OCI-LY1 (cell line): Measurements from ENCODE around the gene ARFGAP3.

Experiments
- H2AFZ ChIP-seq: fragments of 200-600 bp; sonication (generic), shearing (Covaris generic); 2 replicates; pipeline ENCODE4 v1.6.0; 2014; ENCODE audit warnings: antibody characterized with exemption, mild to moderate bottlenecking, low read length
- H3F3A ChIP-seq: fragments of 200-600 bp; sonication (generic), shearing (Covaris generic); 2 replicates; pipeline ENCODE4 v1.6.0; 2014; ENCODE audit warnings: mild to moderate bottlenecking, antibody characterized with exemption, low read length, moderate library complexity; ENCODE audit not compliant: insufficient read depth
- H3K27ac ChIP-seq: fragments of 200-600 bp; sonication (generic); 2 replicates; pipeline ENCODE4 v1.5.1; 2014; ENCODE audit warnings: low read length, mixed run types, mild to moderate bottlenecking, low read depth; ENCODE audit not compliant: poor library complexity, severe bottlenecking
- H3K27me3 ChIP-seq: fragments of 200-600 bp; sonication (generic); 2 replicates; pipeline ENCODE4 v1.6.0; 2014; ENCODE audit warnings: antibody characterized with exemption, mild to moderate bottlenecking, low read length, moderate library complexity; ENCODE audit not compliant: insufficient read depth
- H3K36me3 ChIP-seq: fragments of 200-600 bp; sonication (generic); 2 replicates; pipeline ENCODE4 v1.6.1; 2014; ENCODE audit warnings: mild to moderate bottlenecking, antibody characterized with exemption, low read length, moderate library complexity, mixed read lengths; ENCODE audit not compliant: insufficient read depth
- H3K4me1 ChIP-seq: fragments of 200-600 bp; sonication (generic); 2 replicates; pipeline ENCODE4 v1.5.1; 2014; ENCODE audit warnings: mild to moderate bottlenecking, low read length, moderate library complexity; ENCODE audit not compliant: insufficient read depth, severe bottlenecking
- H3K4me2 ChIP-seq: fragments of 200-600 bp; sonication (generic), shearing (Covaris generic); 2 replicates; pipeline ENCODE4 v1.6.1; 2014; ENCODE audit warnings: low read length
- H3K4me3 ChIP-seq: fragments of 200-600 bp; sonication (generic); 2 replicates; pipeline ENCODE4 v1.5.1; 2014; ENCODE audit warnings: low read length, low read depth, mild to moderate bottlenecking, mixed read lengths; ENCODE audit not compliant: poor library complexity, severe bottlenecking
- H3K79me2 ChIP-seq: fragments of 200-600 bp; shearing (Covaris generic); 2 replicates; pipeline ENCODE4 v1.6.1; 2016; ENCODE audit warnings: mixed run types, low read length, mixed read lengths; ENCODE audit not compliant: insufficient read depth
- H3K9ac ChIP-seq: fragments of 200-600 bp; sonication (generic), shearing (Covaris generic); 2 replicates; pipeline ENCODE4 v1.6.1; 2014; ENCODE audit warnings: mild to moderate bottlenecking, low read length, mixed read lengths
- H3K9me2 ChIP-seq: fragments of 200-600 bp; sonication (generic), shearing (Covaris generic); 2 replicates; pipeline ENCODE4 v1.6.1; 2014; ENCODE audit warnings: low read depth, mild to moderate bottlenecking, low read length, mixed read lengths
- H3K9me3 ChIP-seq: fragments of 200-600 bp; shearing (Covaris generic); 2 replicates; pipeline ENCODE4 v1.6.1; 2014; ENCODE audit warnings: low read length, mixed read lengths
- H4K20me1 ChIP-seq: fragments of 200-600 bp; sonication (generic), shearing (Covaris generic); 2 replicates; pipeline ENCODE4 v1.6.0; 2016; ENCODE audit warnings: mild to moderate bottlenecking, low read length; ENCODE audit not compliant: insufficient read depth
- EZH2 ChIP-seq: fragments of 200-600 bp; sonication (generic), shearing (Covaris generic); IDR thresholded peaks from 2 replicates; pipeline ENCODE4 v1.8.0; 2017; ENCODE audit warnings: borderline replicate concordance, mixed run types, mild to moderate bottlenecking, antibody characterized with exemption, low read length, moderate library complexity, mixed read lengths
- TF ChIP-seq, protein P1 (sequence below): fragments of 200-600 bp; sonication (generic), shearing (Covaris generic); IDR thresholded peaks from 2 replicates; pipeline ENCODE4 v1.5.1; 2017; ENCODE audit warnings: mild to moderate bottlenecking, antibody characterized with exemption, low read length, moderate library complexity, mixed read lengths

The ARFGAP3 gene

DNA sequence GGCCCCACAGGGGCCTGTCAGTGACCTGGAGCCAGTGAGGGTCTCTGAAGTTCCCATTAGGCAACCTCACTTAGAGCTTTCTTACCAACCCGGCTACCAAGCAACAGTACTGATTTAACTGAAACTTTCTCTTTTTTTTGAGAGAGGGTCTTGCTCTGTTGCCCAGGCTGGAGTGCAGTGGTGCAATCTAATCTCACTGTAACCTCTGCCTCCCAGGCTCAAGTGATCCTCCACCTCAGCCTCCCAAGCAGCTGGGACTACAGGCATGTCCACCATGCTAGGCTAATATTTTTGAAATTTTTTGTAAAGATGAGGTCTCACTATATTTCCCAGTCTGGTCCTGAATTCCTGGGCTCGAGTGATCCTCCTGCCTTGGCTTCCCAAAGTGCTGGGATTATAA lies 42.5 kb downstream of the ARFGAP3 start:
- Histone ChIP-seq H3K9ac (no peak overlapping the region), H3K36me3 (no peaks in the 10 kb centered on the region), H3K27ac (no peak overlapping the region)

GRCh38 chr22:42814215-42814614 lies 42.9 kb downstream of the ARFGAP3 start:
- H3K27ac ChIP-seq, result no peak overlapping the region
- H3K9me3 ChIP-seq, result no peaks in the 10 kb centered on the region
- no peaks in the 10 kb centered on the region for H3K27me3 ChIP-seq
- no peak overlapping the region for H3K4me3 ChIP-seq
- TF ChIP-seq EZH2, result no peak
- TF ChIP-seq, protein P1, sequence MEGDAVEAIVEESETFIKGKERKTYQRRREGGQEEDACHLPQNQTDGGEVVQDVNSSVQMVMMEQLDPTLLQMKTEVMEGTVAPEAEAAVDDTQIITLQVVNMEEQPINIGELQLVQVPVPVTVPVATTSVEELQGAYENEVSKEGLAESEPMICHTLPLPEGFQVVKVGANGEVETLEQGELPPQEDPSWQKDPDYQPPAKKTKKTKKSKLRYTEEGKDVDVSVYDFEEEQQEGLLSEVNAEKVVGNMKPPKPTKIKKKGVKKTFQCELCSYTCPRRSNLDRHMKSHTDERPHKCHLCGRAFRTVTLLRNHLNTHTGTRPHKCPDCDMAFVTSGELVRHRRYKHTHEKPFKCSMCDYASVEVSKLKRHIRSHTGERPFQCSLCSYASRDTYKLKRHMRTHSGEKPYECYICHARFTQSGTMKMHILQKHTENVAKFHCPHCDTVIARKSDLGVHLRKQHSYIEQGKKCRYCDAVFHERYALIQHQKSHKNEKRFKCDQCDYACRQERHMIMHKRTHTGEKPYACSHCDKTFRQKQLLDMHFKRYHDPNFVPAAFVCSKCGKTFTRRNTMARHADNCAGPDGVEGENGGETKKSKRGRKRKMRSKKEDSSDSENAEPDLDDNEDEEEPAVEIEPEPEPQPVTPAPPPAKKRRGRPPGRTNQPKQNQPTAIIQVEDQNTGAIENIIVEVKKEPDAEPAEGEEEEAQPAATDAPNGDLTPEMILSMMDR, result no peak
- no peak overlapping the region for H3K9ac ChIP-seq
- H3K4me2 ChIP-seq, result no peak overlapping the region
- no peaks in the 10 kb centered on the region for H3K79me2 ChIP-seq
- H3K36me3 ChIP-seq, result no peaks in the 10 kb centered on the region
- H3K4me1 ChIP-seq, result peaks cover 4% of the 10 kb centered on the region
- H3F3A ChIP-seq, result no peaks in the 10 kb centered on the region
- no peaks in the 10 kb centered on the region for H4K20me1 ChIP-seq
- no peak overlapping the region for H2AFZ ChIP-seq
- H3K9me2 ChIP-seq, result no peaks in the 10 kb centered on the region

More for the DNA sequence above, 42.5 kb downstream of the ARFGAP3 start:
- Histone ChIP-seq H2AFZ (no peak overlapping the region), H3K27me3 (no peaks in the 10 kb centered on the region), H3K4me1 (peaks cover 4% of the 10 kb centered on the region), H3K9me3 (no peaks in the 10 kb centered on the region), H3K9me2 (no peaks in the 10 kb centered on the region), H3K79me2 (no peaks in the 10 kb centered on the region), H3K4me2 (no peak overlapping the region), H3K4me3 (no peak overlapping the region), H4K20me1 (no peaks in the 10 kb centered on the region), H3F3A (no peaks in the 10 kb centered on the region)
- TF ChIP-seq, protein P1, result no peak
- TF ChIP-seq EZH2, result no peak

DNA sequence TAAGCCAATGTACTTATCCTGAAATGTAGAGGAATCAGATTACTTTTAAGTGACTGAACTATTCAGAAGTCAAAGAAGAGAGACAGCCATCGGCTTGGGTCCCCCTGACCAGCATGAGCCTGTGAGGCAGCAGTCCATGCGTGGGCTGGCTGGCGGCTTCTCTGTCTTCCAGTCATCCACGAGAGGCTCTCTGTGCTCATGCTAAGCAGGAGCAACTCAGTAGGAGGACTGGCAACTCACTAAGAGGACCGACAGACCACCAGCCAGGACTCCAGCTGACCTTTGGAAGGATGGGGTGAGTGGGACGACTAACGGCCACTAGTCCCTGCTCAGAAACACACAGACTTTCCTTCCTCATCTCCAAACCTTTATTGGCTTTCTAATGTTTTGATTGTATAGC lies 43.6 kb downstream of the ARFGAP3 start:
- TF ChIP-seq EZH2, result no peak
- TF ChIP-seq, protein P1, result no peak
- Histone ChIP-seq H3K9me3 (no peaks in the 10 kb centered on the region), H3K9me2 (no peaks in the 10 kb centered on the region), H3F3A (no peaks in the 10 kb centered on the region), H3K27ac (no peak overlapping the region), H3K4me2 (no peak overlapping the region), H3K27me3 (no peaks in the 10 kb centered on the region), H3K4me1 (peaks cover 4% of the 10 kb centered on the region), H3K9ac (no peak overlapping the region), H3K79me2 (no peaks in the 10 kb centered on the region), H3K4me3 (no peak overlapping the region), H3K36me3 (no peaks in the 10 kb centered on the region), H4K20me1 (no peaks in the 10 kb centered on the region), H2AFZ (no peak overlapping the region)
